Small intestine (tissue), 7 donors: Measurements from ENCODE around the gene C22orf42. TPM values are rescaled to one million over a fixed set of nuclear protein-coding genes. Genes with fewer than 3 reads are reported as not detected.
"Not testable (repeated sequence)": the region's sequence is repeated elsewhere in the genome, so short reads cannot be mapped to it uniquely, and the experiment has no call there.

Experiments used
- DNase-seq, 2 donors: peaks; one replicate each; pipeline versions ENCODE4 v3.0.0 to v3.0.0-alpha.2; 2013
- FAIRE-seq: peaks from 2 replicates; lab custom pipeline; 2012; peaks lifted over from hg19 to GRCh38; lab: Jason Lieb, UNC
- H3K27ac ChIP-seq, 3 donors: one replicate each; pipeline ENCODE4 v1.5.1; 2013; ENCODE audit warnings: low read length in 2 of 3, mild to moderate bottlenecking in 2 of 3, control low read depth in 1 of 3, inconsistent platforms in 1 of 3, low read depth in 1 of 3, moderate library complexity in 1 of 3
- H3K27me3 ChIP-seq, 3 donors: one replicate each; pipeline ENCODE4 v1.6.1; 2013; ENCODE audit warnings: low read length in 3 of 3, inconsistent platforms in 1 of 3; ENCODE audit not compliant: control insufficient read depth in 3 of 3, insufficient read depth in 3 of 3
- H3K36me3 ChIP-seq, 3 donors: one replicate each; pipeline ENCODE4 v1.6.1; 2013; ENCODE audit warnings: low read length in 3 of 3, inconsistent platforms in 1 of 3, low read depth in 1 of 3, mild to moderate bottlenecking in 1 of 3, moderate library complexity in 1 of 3; ENCODE audit not compliant: control insufficient read depth in 3 of 3, insufficient read depth in 2 of 3
- H3K4me1 ChIP-seq, 3 donors: one replicate each; pipeline ENCODE4 v1.6.1; 2013; ENCODE audit warnings: low read length in 2 of 3, inconsistent platforms in 1 of 3, low read depth in 1 of 3, mild to moderate bottlenecking in 1 of 3, moderate library complexity in 1 of 3; ENCODE audit not compliant: control insufficient read depth in 3 of 3, insufficient read depth in 2 of 3
- H3K4me3 ChIP-seq, 3 donors: one replicate each; pipeline ENCODE4 v1.5.1; 2013; ENCODE audit warnings: low read length in 3 of 3, control low read depth in 1 of 3, inconsistent platforms in 1 of 3, low read depth in 1 of 3, mild to moderate bottlenecking in 1 of 3, moderate library complexity in 1 of 3
- H3K9me3 ChIP-seq, 2 donors: one replicate each; pipeline ENCODE4 v1.6.1; 2013; ENCODE audit warnings: low read depth in 1 of 2, low read length in 1 of 2; ENCODE audit not compliant: control insufficient read depth in 2 of 2, insufficient read depth in 1 of 2
- WGBS, 3 donors: extraction: QIAGEN DNeasy Blood & Tissue Kit; methylation state at CpG; one replicate each; pipeline ENCODE4 v1.1.7; 2013; 5-methylcytosine and 5-hydroxymethylcytosine counted together
- polyA plus RNA-seq, 4 donors: library from polyadenylated mRNA; stranded (reverse) in 3 of 4; unstranded in 1 of 4; fragments of 200-250 nt in 3 of 4; fragments of 120-200 nt in 1 of 4; gene quantifications; one replicate each; pipeline versions ENCODE4 v1.2.1 to v1.2.3, GENCODE V29; 2013
- donor health status: healthy with polysubstance abuse.
- donor health status: control.
- donor health status: control.
- donor health status: Bipolar disorder and iron deficiency.
- donor health status: healthy.

C22orf42 gene
- polyA plus RNA-seq, 4 donors = 0.09 TPM; not detected in 2

DNA sequence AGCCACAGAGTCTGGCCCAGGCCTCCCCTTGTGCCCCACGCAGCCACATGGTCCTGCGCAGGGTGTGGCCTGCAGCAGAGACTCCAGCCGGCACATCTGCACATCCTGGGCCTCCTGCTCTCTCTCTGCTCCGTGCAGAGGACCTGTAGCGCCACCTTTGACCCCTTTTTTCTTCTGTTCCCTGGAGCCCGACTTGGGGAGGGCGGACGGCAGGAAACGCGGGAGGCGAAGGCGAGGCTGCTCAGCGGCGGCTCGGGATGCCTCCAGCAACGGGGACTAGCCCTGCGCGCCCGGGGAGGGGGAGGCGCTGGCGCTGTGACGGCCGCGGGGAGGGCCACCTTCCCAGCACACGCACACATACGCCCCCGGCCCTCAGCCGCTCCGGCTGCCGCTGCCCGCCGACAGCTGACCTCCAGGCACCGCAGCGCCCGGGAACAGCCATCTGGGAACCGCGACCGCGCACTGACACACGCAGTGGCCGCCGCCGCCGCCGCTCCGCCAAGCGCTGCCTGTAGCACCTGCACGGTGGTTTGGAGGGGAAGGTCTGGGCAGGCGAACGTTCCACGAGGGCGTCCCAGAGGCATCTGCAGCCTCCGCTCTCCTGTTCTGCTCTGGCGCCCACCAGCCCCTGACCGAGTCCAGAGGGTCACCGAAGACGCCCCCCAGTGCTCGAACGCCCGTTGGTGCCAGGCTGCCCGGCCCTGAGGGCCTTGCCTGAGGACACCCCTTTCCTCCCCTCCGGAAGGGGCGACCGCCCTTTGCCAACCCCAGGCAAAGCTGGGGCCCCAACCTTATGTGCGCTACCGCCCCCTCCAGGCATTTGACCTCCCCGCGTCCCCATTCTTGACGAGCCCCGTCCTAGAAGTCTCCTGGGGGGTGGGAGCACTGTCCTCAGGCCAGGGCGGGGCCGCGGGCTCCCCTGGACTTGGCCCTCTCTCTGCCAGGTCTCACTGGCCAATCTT lies 16.9 kb upstream of the C22orf42 start:
- Histone ChIP-seq H3K27me3 (peaks cover 0 to 33% (median 9%) of the 10 kb centered on the region in 3 donors), H3K4me3 (peak overlapping the region in 1 of 3 donors; percentile 25), H3K27ac (no peak overlapping the region), H3K36me3 (no peaks in the 10 kb centered on the region), H3K9me3 (peaks cover 0 to 3% of the 10 kb centered on the region in 2 donors), H3K4me1 (peaks cover 0 to 3% (median 0%) of the 10 kb centered on the region in 3 donors)
- DNase-seq (peak; percentile 19 to 21), FAIRE-seq (no peak)
- WGBS, 3 donors = 4 to 5% (median 4%) methylated on average over 56 to 73 of the region's 73 CpGs

DNA sequence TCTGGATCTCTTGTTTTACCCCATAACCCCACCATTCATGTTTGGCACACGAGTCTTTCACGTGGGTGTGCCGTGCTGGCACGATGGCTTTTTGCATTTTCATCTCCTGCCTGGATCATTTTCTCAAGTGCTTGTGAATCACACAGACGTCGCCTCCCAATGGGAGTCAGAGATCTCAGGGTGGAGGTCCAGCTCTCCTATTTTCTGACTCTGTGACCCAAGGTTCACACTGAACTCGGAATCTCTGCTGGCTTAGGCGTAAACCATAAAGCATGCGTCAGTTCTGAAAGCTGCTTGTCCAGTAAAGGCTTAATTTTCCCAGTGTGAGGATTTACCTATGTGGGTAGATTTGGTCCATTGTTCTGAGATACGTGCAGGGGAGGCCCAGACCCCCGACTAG lies 16.0 kb upstream of the C22orf42 start:
- H3K36me3 ChIP-seq = no peaks in the 10 kb centered on the region
- DNase-seq (no peak), FAIRE-seq (no peak)
- H3K27ac ChIP-seq = no peak overlapping the region
- H3K4me3 ChIP-seq = no peak overlapping the region
- 76 to 83% (median 77%) methylated on average over 11 of the region's 11 CpGs for WGBS, 3 donors
- peaks cover 0 to 33% (median 9%) of the 10 kb centered on the region in 3 donors for H3K27me3 ChIP-seq
- H3K9me3 ChIP-seq = peaks cover 0 to 3% of the 10 kb centered on the region in 2 donors
- peaks cover 0 to 3% (median 0%) of the 10 kb centered on the region in 3 donors for H3K4me1 ChIP-seq

- no peak for FAIRE-seq
- Histone ChIP-seq H3K27me3 (no peaks in the 10 kb centered on the region), H3K9me3 (no peaks in the 10 kb centered on the region), H3K27ac (no peak overlapping the region), H3K4me1 (peaks cover 0 to 11% (median 0%) of the 10 kb centered on the region in 3 donors), H3K4me3 (no peak overlapping the region), H3K36me3 (no peaks in the 10 kb centered on the region)
- DNase-seq = peak; percentile 56 to 59
- 21 to 58% (median 43%) methylated on average over 6 of the region's 6 CpGs for whole genome bisulfite sequencing, 3 donors
Observed at GRCh38 chr22:32165681-32166080, 6.6 kb upstream of the C22orf42 start.

DNA sequence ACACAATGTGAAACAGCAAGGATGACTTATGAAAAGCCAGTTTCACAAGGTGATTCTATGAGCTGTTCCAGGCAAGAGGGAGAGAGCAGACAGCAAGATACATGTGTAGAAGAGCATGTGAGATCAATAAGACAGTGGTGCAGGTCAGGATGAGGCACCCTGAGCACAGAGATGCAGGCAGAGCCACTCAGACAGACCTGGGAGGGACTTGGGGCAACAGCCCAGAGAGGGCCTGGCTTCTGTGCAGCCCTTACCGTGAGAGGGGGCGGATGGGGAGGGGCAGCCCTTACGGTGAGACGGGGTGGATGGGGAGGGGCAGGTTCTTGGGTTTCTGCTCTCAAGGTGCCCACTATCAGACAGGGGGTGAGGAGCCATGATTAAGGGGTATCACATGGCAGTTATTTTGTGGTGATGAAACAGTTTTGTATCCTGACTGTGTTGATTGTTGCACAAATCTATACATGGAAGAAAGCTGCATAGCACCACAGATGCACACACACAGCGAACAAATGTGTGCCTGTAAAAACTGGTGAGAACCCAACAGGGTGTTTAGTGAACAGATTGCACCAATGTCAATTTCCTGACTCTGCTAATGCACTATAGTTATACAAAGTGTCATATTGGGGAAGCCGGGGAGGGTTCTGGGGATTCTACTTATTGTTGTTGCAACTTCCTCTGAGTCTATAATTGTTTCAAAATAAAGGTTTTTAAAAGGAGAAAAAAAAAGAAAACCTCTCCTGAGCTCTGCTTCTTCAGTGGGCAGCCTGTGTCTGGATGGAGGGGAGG lies 5.2 kb upstream of the C22orf42 start:
- Histone ChIP-seq H3K27ac (no peak overlapping the region), H3K4me3 (no peak overlapping the region), H3K36me3 (no peaks in the 10 kb centered on the region), H3K9me3 (no peaks in the 10 kb centered on the region), H3K27me3 (no peaks in the 10 kb centered on the region), H3K4me1 (peaks cover 0 to 11% (median 0%) of the 10 kb centered on the region in 3 donors)
- no peak for FAIRE-seq
- WGBS, 3 donors = 50 to 73% (median 58%) methylated on average over 6 of the region's 6 CpGs
- DNase-seq = no peak

GRCh38 chr22:32160411-32160810 lies 1.3 kb upstream of the C22orf42 start:
- not testable (repeated sequence) for H3K27me3 ChIP-seq, H3K9me3 ChIP-seq, H3K4me1 ChIP-seq, H3K36me3 ChIP-seq, H3K4me3 ChIP-seq, FAIRE-seq, H3K27ac ChIP-seq, DNase-seq
- 76 to 82% (median 77%) methylated on average over 5 of the region's 5 CpGs for WGBS, 3 donors

- FAIRE-seq = not testable (repeated sequence)
Observed at GRCh38 chr22:32157632-32158031, 1.5 kb downstream of the C22orf42 start.

GRCh38 chr22:32154727-32155126 lies 4.4 kb downstream of the C22orf42 start:
- not testable (repeated sequence) for H3K36me3 ChIP-seq, H3K9me3 ChIP-seq, H3K27ac ChIP-seq, H3K4me1 ChIP-seq, FAIRE-seq, DNase-seq, H3K4me3 ChIP-seq, H3K27me3 ChIP-seq
- WGBS, 3 donors = 79 to 88% (median 82%) methylated on average over 4 of the region's 4 CpGs

More at GRCh38 chr22:32157632-32158031, 1.5 kb downstream of the C22orf42 start:
- H3K36me3 ChIP-seq, H3K27ac ChIP-seq, H3K4me3 ChIP-seq, DNase-seq, H3K9me3 ChIP-seq, H3K27me3 ChIP-seq, H3K4me1 ChIP-seq: not testable (repeated sequence)
- WGBS, 3 donors = 72 to 80% (median 74%) methylated on average over 4 to 5 of the region's 5 CpGs

DNA sequence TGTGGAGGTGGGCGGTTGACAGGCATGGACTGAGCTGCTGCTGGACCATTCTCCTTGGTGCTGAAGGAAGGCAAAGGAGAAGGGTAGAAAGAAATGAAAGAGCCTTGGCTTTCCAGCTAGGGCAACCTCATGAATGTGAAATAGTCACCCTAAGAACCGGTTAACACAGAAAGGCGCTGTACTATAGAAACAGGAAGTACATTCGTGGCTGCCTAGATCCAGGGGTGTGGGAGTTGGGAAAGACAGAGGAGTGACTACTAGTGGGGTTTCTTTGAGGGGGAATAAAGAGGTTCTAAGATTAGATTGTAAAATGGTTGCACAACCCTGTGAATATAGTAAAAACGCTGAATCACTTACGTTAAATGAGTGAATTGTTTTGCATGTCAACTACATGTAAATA lies 7.5 kb downstream of the C22orf42 start:
- DNase-seq, H3K4me1 ChIP-seq, H3K27me3 ChIP-seq, H3K4me3 ChIP-seq, H3K36me3 ChIP-seq, FAIRE-seq, H3K9me3 ChIP-seq, H3K27ac ChIP-seq: not testable (repeated sequence)
- WGBS, 3 donors = 72 to 78% (median 75%) methylated on average over 6 of the region's 6 CpGs
